ENCODE data around the gene FBH1.
"Not testable (repeated sequence)": the region's sequence is repeated elsewhere in the genome, so short reads cannot be mapped to it uniquely, and the experiment has no call there.

The FBH1 gene

DNA sequence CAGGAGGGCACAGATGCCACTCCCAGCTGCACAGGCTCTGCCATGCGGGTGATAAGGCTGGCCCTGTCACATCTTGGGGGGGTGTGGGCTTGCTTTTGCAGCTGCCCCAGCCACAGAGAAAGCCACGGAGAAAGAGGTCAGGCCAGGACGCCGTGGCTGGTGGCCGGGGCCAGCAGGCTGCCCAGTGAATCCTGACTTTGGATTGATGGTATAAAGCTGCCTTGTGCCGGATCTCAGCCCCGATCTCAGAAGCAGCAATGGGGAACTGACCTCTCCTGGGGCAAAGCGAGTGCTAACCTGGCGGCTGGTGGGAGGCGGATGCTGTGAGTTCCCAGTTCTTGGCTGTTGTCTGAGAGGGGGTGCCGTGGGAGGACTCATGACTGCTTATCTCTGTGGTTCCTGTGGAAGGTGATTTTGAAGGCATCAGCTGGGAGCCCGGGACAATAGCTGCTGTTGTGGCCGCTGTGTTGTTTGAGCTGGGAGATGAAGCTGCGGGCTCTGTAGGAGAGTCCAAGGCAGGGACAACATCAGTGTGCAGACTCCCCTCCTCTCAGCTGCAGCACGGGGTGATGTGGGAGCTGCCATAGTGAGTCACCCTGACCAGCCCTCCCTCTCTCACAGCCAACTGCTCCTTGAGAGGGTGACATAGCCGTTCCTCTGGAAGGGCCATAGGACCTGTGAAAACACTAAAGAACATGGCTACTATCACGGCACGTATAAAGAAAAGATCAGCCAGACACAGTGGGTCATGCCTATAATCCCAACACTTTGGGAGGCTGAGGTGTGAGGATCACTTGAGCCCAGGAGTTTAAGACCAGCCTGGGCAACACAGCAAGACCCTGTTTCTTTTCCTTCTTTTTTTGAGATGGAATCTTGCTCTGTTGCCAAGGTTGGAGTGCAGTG lies 70.3 kb downstream of the FBH1 start:
- DNase-seq (ENCODE audit: low spot score) = no peak

DNA sequence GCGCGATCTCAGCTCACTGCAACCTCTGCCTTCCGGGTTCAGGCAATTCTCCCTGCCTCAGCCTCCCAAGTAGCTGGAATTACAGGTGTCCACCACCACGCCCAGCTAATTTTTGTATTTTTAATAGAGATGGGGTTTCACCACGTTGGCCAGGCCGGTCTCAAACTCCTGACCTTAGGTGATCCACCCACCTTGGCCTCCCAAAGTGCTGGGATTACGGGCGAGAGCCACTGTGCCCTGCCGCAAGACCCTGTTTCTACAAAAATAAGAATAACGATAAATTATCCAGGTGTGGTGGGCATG lies 70.9 kb downstream of the FBH1 start:
- DNase-seq (ENCODE audit: low spot score) = not testable (repeated sequence)

GRCh38 chr10:5961405-5962100 lies 71.5 kb downstream of the FBH1 start:
- DNase-seq (ENCODE audit: low spot score) = no peak

- DNase-seq (ENCODE audit: low spot score) = not testable (repeated sequence)
Observed at GRCh38 chr10:5962358-5962940, 72.4 kb downstream of the FBH1 start.

DNA sequence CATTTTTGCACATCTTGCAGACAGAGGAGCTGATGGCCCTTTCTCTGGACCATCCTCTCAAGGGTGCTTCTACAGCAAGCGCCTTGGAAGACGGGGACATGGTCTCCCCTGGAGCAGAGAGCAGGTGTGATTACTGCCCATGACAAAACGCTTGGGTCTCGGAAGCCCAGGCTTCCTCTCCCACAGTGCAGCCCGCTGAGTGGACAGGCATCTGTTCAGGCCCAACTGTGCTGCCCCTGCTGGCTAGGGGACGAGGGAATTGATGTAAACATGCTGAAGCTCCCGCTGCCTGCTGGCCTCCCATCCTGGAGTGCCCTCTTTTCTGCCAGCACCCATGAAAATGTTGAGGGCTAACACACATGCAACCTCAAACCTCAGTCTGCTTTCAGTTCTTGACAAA lies 73.0 kb downstream of the FBH1 start:
- DNase-seq (ENCODE audit: low spot score) = no peak

DNA sequence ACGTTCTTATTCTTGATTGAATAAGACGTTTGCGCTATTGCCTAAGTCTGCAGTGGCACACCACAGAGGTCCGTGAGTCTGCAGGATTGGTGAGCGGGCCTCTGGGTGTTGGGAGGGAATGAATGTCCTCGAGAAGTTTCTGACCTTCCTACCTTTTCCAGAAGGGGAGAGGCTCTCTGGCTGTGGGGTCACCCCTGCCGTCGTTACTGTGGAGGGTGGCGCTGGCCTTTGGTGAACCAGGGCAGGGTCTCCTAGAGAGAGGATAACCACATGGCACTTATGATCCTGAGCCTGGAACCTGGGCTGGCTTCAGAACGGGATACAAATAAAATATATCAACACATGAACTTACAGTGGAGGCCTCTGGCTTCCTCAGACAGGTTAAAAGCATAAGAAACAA lies 73.5 kb downstream of the FBH1 start:
- DNase-seq (ENCODE audit: low spot score) = no peak

GRCh38 chr10:5964736-5965135 lies 74.7 kb downstream of the FBH1 start:
- DNase-seq (ENCODE audit: low spot score) = no peak

- DNase-seq (ENCODE audit: low spot score) = no peak
Observed at GRCh38 chr10:5965266-5965665, 75.2 kb downstream of the FBH1 start.

DNA sequence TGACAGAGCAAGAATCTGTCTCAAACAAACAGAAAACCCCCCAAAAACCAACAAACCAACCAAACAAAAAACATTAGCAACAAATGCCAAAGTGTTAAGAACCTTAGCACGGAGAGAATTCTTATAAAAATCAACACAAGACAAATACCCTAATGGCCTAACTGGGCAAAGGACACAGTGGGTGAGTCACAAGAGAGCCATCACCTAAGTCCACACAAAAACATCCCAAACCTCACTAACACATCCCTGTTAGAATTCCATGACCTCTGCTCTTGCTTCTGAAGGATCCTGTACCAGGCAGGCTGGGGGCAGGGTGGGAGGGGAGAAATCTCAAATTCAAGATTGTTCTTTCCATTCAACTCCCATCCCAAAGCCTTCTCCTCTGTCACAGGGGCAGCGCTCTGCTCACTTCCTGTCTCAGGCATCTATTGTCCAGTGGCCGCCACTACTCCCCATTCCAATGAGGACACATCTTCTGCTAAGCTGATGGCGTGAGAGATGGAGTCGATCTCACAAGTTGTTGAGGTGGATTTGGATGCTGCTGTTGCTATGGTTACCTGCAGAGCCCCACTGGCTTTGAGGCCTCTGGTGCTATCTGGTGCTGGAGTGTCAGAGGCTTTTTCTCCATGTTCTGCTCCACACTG lies 78.1 kb downstream of the FBH1 start:
- no peak for DNase-seq (ENCODE audit: low spot score)

GRCh38 chr10:5968681-5969453 lies 78.8 kb downstream of the FBH1 start:
- DNase-seq (ENCODE audit: low spot score) = no peak

GRCh38 chr10:5970066-5970465 lies 80.0 kb downstream of the FBH1 start:
- no peak for DNase-seq (ENCODE audit: low spot score)

- DNase-seq (ENCODE audit: low spot score) = no peak
Observed at GRCh38 chr10:5970527-5970926, 80.5 kb downstream of the FBH1 start.

DNA sequence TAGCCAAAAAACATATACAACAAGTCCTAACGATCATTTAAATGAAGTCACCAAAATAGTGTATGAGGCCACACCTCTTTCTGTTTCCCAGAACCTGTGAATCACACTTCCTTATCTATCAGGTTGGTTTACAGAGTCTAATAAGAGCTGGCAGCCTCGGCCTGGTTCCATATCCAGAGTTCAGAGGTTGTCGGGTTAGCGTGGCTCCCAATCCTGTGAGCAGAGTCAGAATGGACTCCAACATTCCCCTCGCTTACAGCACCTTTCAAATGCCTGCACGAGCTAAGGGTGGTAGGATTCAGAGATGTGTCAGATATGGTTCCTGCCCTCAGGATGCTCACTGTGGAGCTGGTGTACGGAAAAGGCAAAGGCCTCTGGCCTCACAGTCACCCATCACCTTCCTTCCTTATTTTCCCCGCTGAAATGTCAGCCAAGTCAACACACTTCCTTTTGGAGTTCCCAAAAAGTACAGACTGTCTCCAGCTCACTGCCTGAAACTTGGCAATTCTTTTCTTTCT lies 81.3 kb downstream of the FBH1 start:
- no peak for DNase-seq (ENCODE audit: low spot score)

- DNase-seq (ENCODE audit: low spot score) = no peak
Observed at GRCh38 chr10:5971886-5972285, 81.8 kb downstream of the FBH1 start.

GRCh38 chr10:5973069-5973468 lies 83.0 kb downstream of the FBH1 start:
- DNase-seq (ENCODE audit: low spot score) = no peak

DNA sequence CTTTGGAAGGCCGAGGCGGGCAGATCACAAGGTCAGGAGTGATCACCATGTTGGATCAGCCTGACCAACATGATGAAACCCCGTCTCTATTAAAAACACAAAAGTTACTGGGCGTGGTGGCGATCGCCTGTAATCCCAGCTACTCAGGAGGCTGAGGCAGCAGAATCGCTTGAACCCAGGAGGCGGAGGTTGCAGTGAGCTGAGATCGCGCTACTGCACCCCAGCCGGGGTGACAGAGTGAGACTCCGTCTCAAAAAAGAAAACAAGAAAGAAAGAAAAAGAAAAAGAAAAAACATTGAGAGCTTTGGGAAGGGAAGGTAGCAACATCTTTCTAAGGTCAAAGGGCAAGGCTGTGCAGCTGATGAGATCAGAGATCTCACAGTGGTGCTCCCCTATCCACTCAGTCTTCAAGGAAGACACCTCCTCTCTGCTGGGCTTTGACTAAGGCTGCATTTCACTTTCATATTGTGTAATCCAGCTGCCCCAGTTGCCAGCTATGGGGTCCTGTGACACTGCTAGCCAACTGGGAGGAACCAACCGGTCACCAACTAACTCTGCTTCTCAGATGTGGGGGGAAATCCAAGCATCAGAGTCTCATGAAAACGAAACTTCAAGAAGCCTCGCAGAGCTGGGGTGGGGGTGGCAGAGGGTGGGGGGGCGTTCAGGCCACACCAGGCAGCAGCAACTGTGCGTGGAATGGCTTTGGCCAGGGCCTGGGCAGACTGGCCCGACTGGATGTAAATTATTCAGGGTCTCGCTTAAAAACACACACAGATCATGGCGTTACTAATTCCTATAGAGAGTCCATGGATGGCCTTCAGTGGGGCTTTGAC lies 85.8 kb downstream of the FBH1 start:
- DNase-seq (ENCODE audit: low spot score) = peak; percentile 47

DNA sequence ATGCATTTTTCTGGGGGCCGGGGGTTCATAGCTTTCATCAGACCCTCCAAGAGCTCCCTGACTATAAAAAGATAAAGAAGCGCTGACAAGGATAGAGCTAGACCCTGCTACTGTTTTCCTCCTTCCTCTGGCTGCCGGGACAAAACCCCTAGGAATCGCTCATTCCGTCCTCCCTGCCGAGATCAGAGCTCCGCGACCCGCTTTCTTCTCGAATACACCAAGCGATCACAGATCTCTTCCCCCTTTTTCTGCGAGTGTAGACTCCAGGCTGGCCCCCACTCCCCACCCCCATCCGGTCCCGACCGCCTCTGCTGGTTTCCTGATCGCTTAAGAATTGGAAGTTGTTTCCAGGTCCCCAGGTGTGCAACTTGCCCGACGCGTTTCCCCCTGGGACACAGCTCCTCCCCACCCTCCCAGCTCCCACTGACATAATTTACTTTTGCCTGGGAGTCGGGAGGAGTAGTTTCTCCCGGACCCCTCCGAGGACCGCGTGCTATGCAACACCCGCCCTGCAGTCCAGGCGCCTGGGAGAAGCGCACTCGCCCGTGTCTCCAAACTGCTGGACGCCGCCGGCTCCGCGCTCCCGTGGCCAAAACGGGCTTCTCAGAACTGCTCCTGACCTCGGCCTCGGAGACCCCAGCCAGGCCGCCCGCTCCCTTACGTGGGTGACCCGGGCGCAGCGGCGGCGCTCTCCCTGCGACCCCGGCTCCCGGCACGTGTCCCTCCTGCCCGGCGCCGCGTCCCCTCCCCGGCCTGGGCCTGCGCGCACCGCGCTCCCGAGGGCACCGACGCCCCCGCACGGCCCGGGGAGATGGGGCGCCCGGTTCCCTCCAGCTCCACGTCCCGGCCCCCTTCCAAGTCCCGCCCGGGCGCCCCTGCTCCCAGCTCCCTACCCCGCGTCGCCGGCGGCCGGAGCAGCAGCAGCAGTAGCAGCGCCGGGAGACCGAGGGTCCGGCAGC lies 86.7 kb downstream of the FBH1 start:
- peak; percentile 10 for DNase-seq (ENCODE audit: low spot score)

DNA sequence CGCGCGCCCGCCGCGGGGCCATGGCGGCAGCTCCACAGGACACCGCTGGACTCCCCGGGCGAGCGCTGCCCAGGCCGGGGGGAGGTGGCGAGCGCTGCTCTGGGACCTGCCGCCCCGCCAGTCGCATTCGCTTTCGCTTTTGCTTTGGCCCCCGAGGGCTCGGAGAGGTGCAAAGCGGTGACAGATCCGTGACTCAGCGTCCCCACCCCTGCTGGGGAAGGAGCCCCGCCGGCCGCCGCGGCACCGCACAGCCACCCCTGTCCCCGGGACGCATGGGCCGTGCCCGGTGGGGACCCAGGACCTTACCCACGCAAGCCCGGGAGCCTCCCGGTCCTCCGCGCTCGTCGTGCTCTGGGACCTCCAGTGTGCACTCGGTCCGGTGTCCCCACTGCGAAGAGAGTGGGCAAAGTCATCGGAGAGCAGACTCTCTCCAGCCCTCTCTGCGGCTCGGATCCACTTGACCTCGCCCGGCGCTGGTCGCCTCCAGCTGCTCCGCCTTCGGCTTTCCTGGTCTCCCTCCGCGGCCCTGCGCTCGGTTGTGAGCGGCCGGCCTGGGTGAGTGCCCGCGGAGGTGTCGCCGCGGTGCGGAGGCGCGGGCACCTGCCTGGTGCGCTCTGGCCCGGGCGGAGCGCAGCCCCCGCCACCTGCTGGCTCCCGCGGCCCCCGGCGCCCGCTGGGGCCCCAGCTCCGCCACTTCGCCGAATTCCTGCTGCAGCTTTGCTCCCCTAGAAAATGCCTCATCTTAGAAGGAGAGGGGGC lies 87.6 kb downstream of the FBH1 start, which contains the start of gene IL15RA:
TSS of gene IL15RA (minus strand) at position 73 of the 759 bp plus-strand sequence. CDS start at position 22, 51 bp downstream.
- peak; percentile 19 for DNase-seq (ENCODE audit: low spot score)

GRCh38 chr10:5978230-5978489 lies 88.1 kb downstream of the FBH1 start:
- no peak for DNase-seq (ENCODE audit: low spot score)

Measured in globus pallidus (tissue), 1 donor.